Neural crest cell (in vitro differentiated cells): ENCODE results near the gene KIF26B. TPM values are rescaled to one million over a fixed set of nuclear protein-coding genes. Genes with fewer than 3 reads are reported as not detected.

Experiments
- DNase-seq: peaks from one replicate; pipeline ENCODE4 v3.0.0; 2021; ENCODE audit warnings: low read depth, mixed read lengths, low spot score
- H3K27ac Mint-ChIP-seq: one replicate; pipeline ENCODE4 v1.8.0; 2021; ENCODE audit warnings: mild to moderate bottlenecking, mixed read lengths; ENCODE audit not compliant: unreplicated experiment
- H3K27me3 Mint-ChIP-seq: 2 replicates; pipeline ENCODE4 v1.8.0; 2021; ENCODE audit warnings: low read depth, mild to moderate bottlenecking, mixed read lengths
- H3K36me3 Mint-ChIP-seq: 2 replicates; pipeline ENCODE4 v1.8.0; 2021; ENCODE audit warnings: low read depth, mild to moderate bottlenecking, mixed read lengths
- H3K4me1 Mint-ChIP-seq: 2 replicates; pipeline ENCODE4 v1.8.0; 2021; ENCODE audit warnings: mixed read lengths
- H3K4me3 Mint-ChIP-seq: one replicate; pipeline ENCODE4 v1.8.0; 2021; ENCODE audit warnings: mild to moderate bottlenecking, mixed read lengths
- H3K9me3 Mint-ChIP-seq: 2 replicates; pipeline ENCODE4 v1.8.0; 2021; ENCODE audit warnings: mixed read lengths
- CTCF ChIP-seq: fragments of 200-600 bp; sonication (generic); conservative IDR thresholded peaks from 2 replicates; pipeline ENCODE4 v1.5.0; 2021; ENCODE audit warnings: antibody characterized with exemption, mild to moderate bottlenecking
- total RNA-seq: library from RNA; stranded (reverse); gene quantifications from 2 replicates; pipeline ENCODE4 v1.2.1, GENCODE V29; 2021

KIF26B gene
- total RNA-seq, 1 donor from 2014 or later: 6.2 TPM

GRCh38 chr1:245678860-245679411 is 524.2 kb downstream of the KIF26B start:
- no peak for TF ChIP-seq CTCF
- H3K27me3 Mint-ChIP-seq: no peaks in the 10 kb centered on the region
- H3K36me3 Mint-ChIP-seq: no peaks in the 10 kb centered on the region
- H3K27ac Mint-ChIP-seq: no peak overlapping the region
- H3K4me1 Mint-ChIP-seq: peaks cover 30% of the 10 kb centered on the region
- H3K4me3 Mint-ChIP-seq: no peak overlapping the region
- no peaks in the 10 kb centered on the region for H3K9me3 Mint-ChIP-seq
- no peak for DNase-seq

- no peaks in the 10 kb centered on the region for H3K9me3 Mint-ChIP-seq
- DNase-seq: no peak
- H3K36me3 Mint-ChIP-seq: no peaks in the 10 kb centered on the region
- no peak overlapping the region for H3K4me3 Mint-ChIP-seq
- H3K4me1 Mint-ChIP-seq: peaks cover 21% of the 10 kb centered on the region
- no peak for TF ChIP-seq CTCF
- H3K27me3 Mint-ChIP-seq: no peaks in the 10 kb centered on the region
- no peak overlapping the region for H3K27ac Mint-ChIP-seq
Measured at GRCh38 chr1:245679821-245680780, 525.3 kb downstream of the KIF26B start.

- H3K27ac Mint-ChIP-seq: peak overlapping the region; percentile 61
- no peaks in the 10 kb centered on the region for H3K36me3 Mint-ChIP-seq
- no peak for DNase-seq
- peaks cover 21% of the 10 kb centered on the region for H3K4me1 Mint-ChIP-seq
- H3K4me3 Mint-ChIP-seq: no peak overlapping the region
- no peaks in the 10 kb centered on the region for H3K9me3 Mint-ChIP-seq
- no peaks in the 10 kb centered on the region for H3K27me3 Mint-ChIP-seq
- TF ChIP-seq CTCF: no peak
Measured at GRCh38 chr1:245682638-245683628, 528.1 kb downstream of the KIF26B start.

- H3K4me1 Mint-ChIP-seq: peaks cover 21% of the 10 kb centered on the region
- DNase-seq: no peak
- no peak for TF ChIP-seq CTCF
- no peaks in the 10 kb centered on the region for H3K9me3 Mint-ChIP-seq
- H3K27ac Mint-ChIP-seq: peak overlapping the region; percentile 57
- H3K4me3 Mint-ChIP-seq: no peak overlapping the region
- no peaks in the 10 kb centered on the region for H3K36me3 Mint-ChIP-seq
- no peaks in the 10 kb centered on the region for H3K27me3 Mint-ChIP-seq
Measured at GRCh38 chr1:245683676-245684075, 528.9 kb downstream of the KIF26B start.

GRCh38 chr1:245684166-245684565 is 529.4 kb downstream of the KIF26B start:
- H3K36me3 Mint-ChIP-seq: no peaks in the 10 kb centered on the region
- DNase-seq: no peak
- no peaks in the 10 kb centered on the region for H3K9me3 Mint-ChIP-seq
- H3K4me3 Mint-ChIP-seq: no peak overlapping the region
- TF ChIP-seq CTCF: no peak
- peaks cover 21% of the 10 kb centered on the region for H3K4me1 Mint-ChIP-seq
- no peak overlapping the region for H3K27ac Mint-ChIP-seq
- H3K27me3 Mint-ChIP-seq: no peaks in the 10 kb centered on the region
